Measurements from ENCODE around the gene ABCD4. TPM values are rescaled to one million over a fixed set of nuclear protein-coding genes. Genes with fewer than 3 reads are reported as not detected.

Gene ABCD4
- total RNA-seq, 3 donors from 2014 or later, result 38.2 to 57.0 (median 54.7) TPM

DNA sequence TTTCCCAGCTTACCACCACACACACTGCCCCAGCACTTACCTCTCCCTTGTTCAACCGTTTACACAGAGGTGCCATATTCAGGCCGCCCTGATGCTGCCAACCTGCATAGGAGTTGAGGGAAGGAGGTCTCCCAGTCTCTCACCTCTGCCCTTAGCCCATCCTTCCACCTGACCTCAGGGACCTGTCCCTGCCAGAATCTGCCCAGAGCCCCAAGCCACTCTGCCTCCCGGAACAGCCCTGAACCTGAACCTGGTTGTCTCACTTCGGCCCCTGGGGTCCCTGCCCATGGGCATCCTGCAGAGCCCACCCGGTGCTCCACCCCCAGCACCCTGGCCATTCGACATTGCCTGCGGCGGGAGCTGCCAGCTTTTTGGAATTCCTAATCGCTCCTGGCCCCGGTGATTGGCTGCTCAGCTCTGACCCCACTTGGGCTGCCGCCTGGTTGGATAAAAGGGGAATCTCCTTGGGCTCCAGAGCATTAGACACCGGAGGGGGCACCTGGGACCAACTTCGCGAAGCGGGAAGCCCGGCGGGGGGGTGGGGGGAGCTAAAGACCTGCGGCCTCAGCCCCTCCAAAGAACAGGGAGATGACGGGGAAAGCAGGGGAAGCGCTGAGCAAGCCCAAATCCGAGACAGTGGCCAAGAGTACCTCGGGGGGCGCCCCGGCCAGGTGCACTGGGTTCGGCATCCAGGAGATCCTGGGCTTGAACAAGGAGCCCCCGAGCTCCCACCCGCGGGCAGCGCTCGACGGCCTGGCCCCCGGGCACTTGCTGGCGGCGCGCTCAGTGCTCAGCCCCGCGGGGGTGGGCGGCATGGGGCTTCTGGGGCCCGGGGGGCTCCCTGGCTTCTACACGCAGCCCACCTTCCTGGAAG is 63.5 kb downstream of the ABCD4 start, which contains the start of gene VSX2:
Gene VSX2 (plus strand): TSS at position 476 of the 874 bp plus-strand sequence. CDS start 113 bp downstream, at position 589.
- Histone ChIP-seq H3K36me3 (no peaks in the 10 kb centered on the region), H3K27ac (no peak within 1 kb of the TSS), H3K27me3 (peaks cover 16 to 67% of the 10 kb centered on the region in 2 donors), H3K9me3 (no peaks in the 10 kb centered on the region), H3K4me3 (peak within 1 kb of the TSS in 2 of 3 donors; percentile 24 to 64), H3K4me1 (peaks cover 0 to 4% of the 10 kb centered on the region in 2 donors)
- no peak for DNase-seq (ENCODE audit: low spot score in 2 of 2)
- no peak for TF ChIP-seq POLR2AphosphoS5 (IDR thresholded peaks at IDR 0.05)
- TF ChIP-seq, protein P1, sequence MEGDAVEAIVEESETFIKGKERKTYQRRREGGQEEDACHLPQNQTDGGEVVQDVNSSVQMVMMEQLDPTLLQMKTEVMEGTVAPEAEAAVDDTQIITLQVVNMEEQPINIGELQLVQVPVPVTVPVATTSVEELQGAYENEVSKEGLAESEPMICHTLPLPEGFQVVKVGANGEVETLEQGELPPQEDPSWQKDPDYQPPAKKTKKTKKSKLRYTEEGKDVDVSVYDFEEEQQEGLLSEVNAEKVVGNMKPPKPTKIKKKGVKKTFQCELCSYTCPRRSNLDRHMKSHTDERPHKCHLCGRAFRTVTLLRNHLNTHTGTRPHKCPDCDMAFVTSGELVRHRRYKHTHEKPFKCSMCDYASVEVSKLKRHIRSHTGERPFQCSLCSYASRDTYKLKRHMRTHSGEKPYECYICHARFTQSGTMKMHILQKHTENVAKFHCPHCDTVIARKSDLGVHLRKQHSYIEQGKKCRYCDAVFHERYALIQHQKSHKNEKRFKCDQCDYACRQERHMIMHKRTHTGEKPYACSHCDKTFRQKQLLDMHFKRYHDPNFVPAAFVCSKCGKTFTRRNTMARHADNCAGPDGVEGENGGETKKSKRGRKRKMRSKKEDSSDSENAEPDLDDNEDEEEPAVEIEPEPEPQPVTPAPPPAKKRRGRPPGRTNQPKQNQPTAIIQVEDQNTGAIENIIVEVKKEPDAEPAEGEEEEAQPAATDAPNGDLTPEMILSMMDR (IDR thresholded peaks at IDR 0.05), result no peak
- no peak for TF ChIP-seq POLR2A (IDR thresholded peaks at IDR 0.05)
- intact Hi-C loops (cut with DNase I; ENCODE audit: low total_unique reads), result no loop called here

DNA sequence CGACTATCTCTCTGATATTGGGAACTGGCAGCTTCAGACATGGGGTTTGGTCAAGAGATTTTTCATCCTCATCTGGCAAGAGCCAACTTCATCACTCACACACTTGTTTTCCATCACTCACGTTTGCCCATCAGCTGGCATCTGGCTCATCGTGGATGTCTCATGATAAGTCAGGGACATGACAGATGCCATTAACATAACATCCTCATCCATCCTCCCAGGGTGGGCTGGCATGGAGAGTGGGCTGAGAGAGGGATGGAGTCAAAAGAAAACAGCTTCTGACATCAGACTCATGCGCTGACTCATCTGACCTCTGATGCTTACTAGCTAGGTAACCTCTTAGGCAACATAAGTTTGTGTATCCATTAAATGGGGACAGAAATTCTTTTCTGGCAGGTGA is 65.3 kb downstream of the ABCD4 start:
- Histone ChIP-seq H3K9me3 (no peaks in the 10 kb centered on the region), H3K36me3 (no peaks in the 10 kb centered on the region), H3K4me3 (no peak overlapping the region), H3K4me1 (peaks cover 0 to 4% of the 10 kb centered on the region in 2 donors), H3K27me3 (peaks cover 16 to 49% of the 10 kb centered on the region in 2 donors), H3K27ac (no peak overlapping the region)
- intact Hi-C loops (cut with DNase I; ENCODE audit: low total_unique reads), result no loop called here
- DNase-seq (ENCODE audit: low spot score in 2 of 2), result no peak
- TF ChIP-seq, protein P1 (IDR thresholded peaks at IDR 0.05), result no peak
- no peak for TF ChIP-seq POLR2A (IDR thresholded peaks at IDR 0.05)
- TF ChIP-seq POLR2AphosphoS5 (IDR thresholded peaks at IDR 0.05), result no peak

Other genes with a start within 250 kb of the ABCD4 start
- 10 to 100 TPM; 26.9 to 78.9 (median 40.7) TPM for gene ALDH6A1, start 218.5 kb downstream of the ABCD4 start, total RNA-seq
- gene LIN52, start 218.0 kb downstream of the ABCD4 start, total RNA-seq, result 10 to 100 TPM; 11.1 to 13.0 (median 11.4) TPM
- gene VSX2, start 63.5 kb downstream of the ABCD4 start, total RNA-seq, result not detected
- not detected for gene VRTN, start 45.5 kb upstream of the ABCD4 start, total RNA-seq
- gene SYNDIG1L, start 123.3 kb upstream of the ABCD4 start, total RNA-seq, result 1 to 10 TPM in 1 of 3 donors, under 1 TPM in 2; 0.33 to 1.0 (median 0.64) TPM
- gene NPC2, start 190.4 kb upstream of the ABCD4 start, total RNA-seq, result 100 to 1,000 TPM; 277 to 663 (median 594) TPM
- gene ISCA2, start 190.8 kb upstream of the ABCD4 start, total RNA-seq, result 10 to 100 TPM; 17.3 to 31.8 (median 21.3) TPM

All from breast epithelium (tissue), 4 donors.